WTC11 (cell line): ENCODE results near the gene CACNA2D1. TPM values are rescaled to one million over a fixed set of nuclear protein-coding genes. Genes with fewer than 3 reads are reported as not detected.

ENCODE experiments used
- ATAC-seq: fragments of 200-7000 bp; cut with Tn5 transposase; 2 replicates; pipeline ENCODE4 v1.10.0; 2021; ENCODE audit warnings: mild to moderate bottlenecking, moderate library complexity
- CTCF ChIA-PET: fragments of 300-600 bp; sonication (Branson Sonifier 250); formaldehyde crosslinking; loops from one replicate; lab custom pipeline; 2021; ENCODE audit warnings: antibody characterized with exemption; lab: Charles Lee
- POLR2A ChIA-PET: fragments of 350-600 bp; sonication (Branson Sonifier 250); formaldehyde crosslinking; loops from one replicate; lab custom pipeline; 2021; ENCODE audit warnings: antibody characterized with exemption; lab: Charles Lee
- DNase-seq: peaks from one replicate; pipeline ENCODE4 v3.0.0; 2021; ENCODE audit warnings: low spot score
- H3K27ac Mint-ChIP-seq: 2 replicates; pipeline ENCODE4 v1.8.0; 2021; ENCODE audit warnings: mixed read lengths
- H3K27me3 Mint-ChIP-seq: 2 replicates; pipeline ENCODE4 v1.8.0; 2021; ENCODE audit warnings: low read depth, mild to moderate bottlenecking, moderate library complexity, mixed read lengths
- H3K36me3 Mint-ChIP-seq: 2 replicates; pipeline ENCODE4 v1.8.0; 2021; ENCODE audit warnings: mixed read lengths
- H3K4me1 Mint-ChIP-seq: 2 replicates; pipeline ENCODE4 v1.8.0; 2022; ENCODE audit warnings: mixed read lengths
- H3K4me3 Mint-ChIP-seq: 2 replicates; pipeline ENCODE4 v1.8.0; 2021; ENCODE audit warnings: mild to moderate bottlenecking, moderate library complexity, mixed read lengths
- H3K9me3 Mint-ChIP-seq: 2 replicates; pipeline ENCODE4 v1.8.0; 2021; ENCODE audit warnings: mixed read lengths
- AFF4 ChIP-seq: sonication (generic); formaldehyde crosslinking; IDR thresholded peaks from 2 replicates; pipeline ENCODE4 v1.8.1; 2023; ENCODE audit warnings: mild to moderate bottlenecking, missing genetic modification reagents, borderline replicate concordance
- ATF3 ChIP-seq: sonication (generic); formaldehyde crosslinking; conservative IDR thresholded peaks from 2 replicates; pipeline ENCODE4 v1.8.1; 2022; ENCODE audit warnings: mild to moderate bottlenecking, missing genetic modification reagents
- ATF6 ChIP-seq: sonication (generic); formaldehyde crosslinking; IDR thresholded peaks from 2 replicates; pipeline ENCODE4 v1.8.1; 2023; ENCODE audit warnings: mild to moderate bottlenecking, missing genetic modification reagents
- E2F5 ChIP-seq: sonication (generic); formaldehyde crosslinking; IDR thresholded peaks from 2 replicates; pipeline ENCODE4 v1.8.1; 2022; ENCODE audit warnings: mild to moderate bottlenecking, moderate library complexity, missing genetic modification reagents
- EMX1 ChIP-seq: fragments of 250-450 bp; sonication (Bioruptor Pico); IDR thresholded peaks from 2 replicates; pipeline ENCODE4 v1.8.0; 2021; ENCODE audit warnings: mild to moderate bottlenecking
- ESRRA ChIP-seq: sonication (generic); formaldehyde crosslinking; IDR thresholded peaks from 2 replicates; pipeline ENCODE4 v1.8.1; 2022; ENCODE audit warnings: mild to moderate bottlenecking, missing genetic modification reagents, borderline replicate concordance
- FOXP1 ChIP-seq: sonication (generic); formaldehyde crosslinking; IDR thresholded peaks from 2 replicates; pipeline ENCODE4 v1.8.0; 2022; ENCODE audit warnings: missing genetic modification reagents, mild to moderate bottlenecking, moderate library complexity, borderline replicate concordance
- FOXP4 ChIP-seq: sonication (generic); formaldehyde crosslinking; IDR thresholded peaks from 2 replicates; pipeline ENCODE4 v1.8.0; 2022; ENCODE audit warnings: mild to moderate bottlenecking, missing genetic modification reagents
- MYBL2 ChIP-seq: sonication (generic); formaldehyde crosslinking; IDR thresholded peaks from 2 replicates; pipeline ENCODE4 v1.8.1; 2023; ENCODE audit warnings: mild to moderate bottlenecking, moderate library complexity, missing genetic modification reagents
- NR1H2 ChIP-seq: sonication (generic); formaldehyde crosslinking; IDR thresholded peaks from 2 replicates; pipeline ENCODE4 v1.9.0; 2021; ENCODE audit warnings: mild to moderate bottlenecking, moderate library complexity, missing genetic modification reagents
- NR3C1 ChIP-seq: sonication (generic); formaldehyde crosslinking; conservative IDR thresholded peaks from 2 replicates; pipeline ENCODE4 v1.8.1; 2023; ENCODE audit warnings: low read depth, mild to moderate bottlenecking, missing genetic modification reagents
- OVOL2 ChIP-seq: fragments of 250-450 bp; sonication (Bioruptor Pico); IDR thresholded peaks from 2 replicates; pipeline ENCODE4 v1.9.0; 2021; ENCODE audit warnings: mild to moderate bottlenecking, borderline replicate concordance
- PREB ChIP-seq: sonication (generic); formaldehyde crosslinking; IDR thresholded peaks from 2 replicates; pipeline ENCODE4 v1.8.1; 2022; ENCODE audit warnings: mild to moderate bottlenecking, missing genetic modification reagents, moderate library complexity, borderline replicate concordance
- RORB ChIP-seq: fragments of 250-450 bp; sonication (Bioruptor Pico); IDR thresholded peaks from 2 replicates; pipeline ENCODE4 v1.9.0; 2021; ENCODE audit warnings: mild to moderate bottlenecking
- SMAD4 ChIP-seq: sonication (generic); formaldehyde crosslinking; IDR thresholded peaks from 2 replicates; pipeline ENCODE4 v1.8.0; 2022; ENCODE audit warnings: mild to moderate bottlenecking, missing genetic modification reagents
- ZMAT4 ChIP-seq: fragments of 250-450 bp; sonication (Bioruptor Pico); IDR thresholded peaks from 2 replicates; pipeline ENCODE4 v1.9.0; 2021; ENCODE audit warnings: mild to moderate bottlenecking
- ZNF232 ChIP-seq: sonication (generic); formaldehyde crosslinking; IDR thresholded peaks from 2 replicates; pipeline ENCODE4 v1.8.0; 2022; ENCODE audit warnings: mild to moderate bottlenecking, missing genetic modification reagents
- ZNF263 ChIP-seq: sonication (generic); formaldehyde crosslinking; IDR thresholded peaks from 2 replicates; pipeline ENCODE4 v1.8.1; 2022; ENCODE audit warnings: low read depth, mild to moderate bottlenecking, moderate library complexity, missing genetic modification reagents
- ZNF396 ChIP-seq: fragments of 250-450 bp; sonication (Bioruptor Pico); IDR thresholded peaks from 2 replicates; pipeline ENCODE4 v1.8.0; 2021; ENCODE audit warnings: mild to moderate bottlenecking, moderate library complexity, borderline replicate concordance
- ZNF416 ChIP-seq: fragments of 250-450 bp; sonication (Bioruptor Pico); IDR thresholded peaks from 2 replicates; pipeline ENCODE4 v1.9.0; 2021; ENCODE audit warnings: mild to moderate bottlenecking, inconsistent platforms
- ZNF532 ChIP-seq: fragments of 250-450 bp; sonication (Bioruptor Pico); IDR thresholded peaks from 2 replicates; pipeline ENCODE4 v1.9.0; 2021; ENCODE audit warnings: mild to moderate bottlenecking, borderline replicate concordance
- ZSCAN18 ChIP-seq: fragments of 250-450 bp; sonication (Bioruptor Pico); IDR thresholded peaks from 2 replicates; pipeline ENCODE4 v2.1.2; 2022; ENCODE audit warnings: mild to moderate bottlenecking, moderate library complexity
- total RNA-seq: library from RNA; stranded (reverse); gene quantifications from 3 replicates; pipeline ENCODE4 v1.2.3, GENCODE V29; 2021

The CACNA2D1 gene
- total RNA-seq, 1 experiment from 2014 or later, result 33.3 TPM

GRCh38 chr7:82404652-82405051 is 38.9 kb downstream of the CACNA2D1 start (continued):
- TF ChIP-seq AFF4 (no peak), ZNF532 (no peak), OVOL2 (no peak), SMAD4 (CRISPR knock-in tag) (no peak), ATF6 (CRISPR knock-in tag) (no peak), EMX1 (CRISPR knock-in tag) (no peak), FOXP4 (CRISPR knock-in tag) (no peak), ATF3 (CRISPR knock-in tag) (no peak), ZNF263 (no peak), ESRRA (CRISPR knock-in tag) (no peak), NR3C1 (CRISPR knock-in tag) (no peak), ZNF416 (no peak)

- DNase-seq (no peak), ATAC-seq (no peak)
- POLR2A ChIA-PET, result no interaction called here
- CTCF ChIA-PET, result no interaction called here
- peaks cover 15% of the 10 kb centered on the region for H3K9me3 Mint-ChIP-seq
- H3K27me3 Mint-ChIP-seq, result no peaks in the 10 kb centered on the region
- H3K4me1 Mint-ChIP-seq, result no peaks in the 10 kb centered on the region
- H3K4me3 Mint-ChIP-seq, result no peak overlapping the region
- H3K27ac Mint-ChIP-seq, result no peak overlapping the region
- peaks cover 21% of the 10 kb centered on the region for H3K36me3 Mint-ChIP-seq
- TF ChIP-seq PREB (CRISPR knock-in tag) (no peak), ZSCAN18 (CRISPR knock-in tag) (no peak), ZNF396 (CRISPR knock-in tag) (no peak), RORB (no peak), ZNF232 (no peak), E2F5 (no peak), FOXP1 (CRISPR knock-in tag) (no peak), ZMAT4 (no peak), NR1H2 (CRISPR knock-in tag) (no peak), MYBL2 (CRISPR knock-in tag) (no peak)
Measured at GRCh38 chr7:82404094-82404493, 39.5 kb downstream of the CACNA2D1 start.
